ENCODE data around the gene IP6K1. TPM values are rescaled to one million over a fixed set of nuclear protein-coding genes. Genes with fewer than 3 reads are reported as not detected.
A peak's percentile ranks its signal among the peaks of the same experiment; 100 is the strongest.

Gene IP6K1
- total RNA-seq, 2 experiments from 2014 or later, result 27.4 to 30.9 TPM

- ChIA-PET POLR2A (interaction anchor here (0.6 kb wide), 2 partner anchors 10 to 186 kb away, joined by 3 read pairs; no protein-coding TSS in a partner anchor), CTCF (ENCODE audit: unreplicated experiment) (no interaction called here)
- H3K36me3 ChIP-seq (ENCODE audit: insufficient read depth, low read length), result peaks cover 11% of the 10 kb centered on the region; the same call in 1 of the 2 replicates
- H4K20me1 ChIP-seq (ENCODE audit: insufficient read depth, low read length), result no peaks in the 10 kb centered on the region
- no peak overlapping the region for H3K4me3 ChIP-seq (ENCODE audit: low read depth, low read length, poor library complexity, severe bottlenecking)
- intact Hi-C loops (cut with micrococcal nuclease; ENCODE audit: unreplicated experiment), result loop anchor here (5.0 kb wide), 1 partner anchor 206 kb away; no protein-coding TSS in a partner anchor
- peak; percentile 27 for DNase-seq (ENCODE audit: low spot score)
- H3K4me2 ChIP-seq (ENCODE audit: low read length), result no peak overlapping the region
- H2AFZ ChIP-seq (ENCODE audit: low read length), result no peak overlapping the region
- no peak for TF ChIP-seq EZH2phosphoT487 (IDR thresholded peaks at IDR 0.05; ENCODE audit: borderline replicate concordance, low read depth, low read length)
- peak; percentile 68 for TF ChIP-seq CTCF (conservative IDR thresholded peaks at IDR 0.05; ENCODE audit: low read length)
- no peaks in the 10 kb centered on the region for H3K4me1 ChIP-seq (ENCODE audit: insufficient read depth, low read length, poor library complexity, severe bottlenecking)
- H3K79me2 ChIP-seq (ENCODE audit: insufficient read depth, low read depth, low read length), result no peaks in the 10 kb centered on the region
- H3K27ac ChIP-seq (ENCODE audit: low read depth, low read length, poor library complexity, severe bottlenecking), result no peak overlapping the region
- no peaks in the 10 kb centered on the region for H3K9me2 ChIP-seq (ENCODE audit: insufficient read depth, low read length)
- no peaks in the 10 kb centered on the region for H3K9me3 ChIP-seq (ENCODE audit: low read length)
- BruUV-seq (replicated peaks), result no TSS peak
Observed at GRCh38 chr3:49701388-49702077, 84.8 kb downstream of the IP6K1 start.

GRCh38 chr3:49700453-49701128 is 85.8 kb downstream of the IP6K1 start:
- no peak overlapping the region for H3K4me3 ChIP-seq (ENCODE audit: low read depth, low read length, poor library complexity, severe bottlenecking)
- H3K4me1 ChIP-seq (ENCODE audit: insufficient read depth, low read length, poor library complexity, severe bottlenecking), result no peaks in the 10 kb centered on the region
- no peak for DNase-seq (ENCODE audit: low spot score)
- CTCF ChIA-PET (ENCODE audit: unreplicated experiment), result no interaction called here
- BruUV-seq (replicated peaks), result no TSS peak
- no peak overlapping the region for H2AFZ ChIP-seq (ENCODE audit: low read length)
- no peaks in the 10 kb centered on the region for H4K20me1 ChIP-seq (ENCODE audit: insufficient read depth, low read length)
- TF ChIP-seq EZH2phosphoT487 (IDR thresholded peaks at IDR 0.05; ENCODE audit: borderline replicate concordance, low read depth, low read length), result no peak
- peak; percentile 51; the same call in 1 of the 2 replicates for TF ChIP-seq CTCF (conservative IDR thresholded peaks at IDR 0.05; ENCODE audit: low read length)
- H3K9me3 ChIP-seq (ENCODE audit: low read length), result no peaks in the 10 kb centered on the region
- H3K27ac ChIP-seq (ENCODE audit: low read depth, low read length, poor library complexity, severe bottlenecking), result no peak overlapping the region
- peaks cover 8% of the 10 kb centered on the region; the same call in 1 of the 2 replicates for H3K36me3 ChIP-seq (ENCODE audit: insufficient read depth, low read length)
- no peak overlapping the region for H3K4me2 ChIP-seq (ENCODE audit: low read length)
- H3K9me2 ChIP-seq (ENCODE audit: insufficient read depth, low read length), result no peaks in the 10 kb centered on the region
- POLR2A ChIA-PET, result no interaction called here
- H3K79me2 ChIP-seq (ENCODE audit: insufficient read depth, low read depth, low read length), result no peaks in the 10 kb centered on the region
- intact Hi-C loops (cut with micrococcal nuclease; ENCODE audit: unreplicated experiment), result loop anchor here (5.0 kb wide), 1 partner anchor 207 kb away; no protein-coding TSS in a partner anchor
